Activated CD8-positive, alpha-beta memory T cell treated with anti-CD3 and anti-CD28 coated beads, Interleukin-2, amount 10 ng/mL, durations not matched to agents 7 days and 5 days (primary cell): ENCODE measurements around the gene SPATS2L. TPM values are rescaled to one million over a fixed set of nuclear protein-coding genes. Genes with fewer than 3 reads are reported as not detected.

Source experiments
- ATAC-seq: fragments of 150-1000 bp; cut with Tn5 transposase; one replicate; pipeline ENCODE4 v1.10.0; 2021; ENCODE audit warnings: moderate library complexity
- CTCF ChIA-PET: fragments of 350-600 bp; sonication (Branson Sonifier 250); formaldehyde crosslinking; loops from one replicate; lab custom pipeline; 2021; ENCODE audit warnings: antibody characterized with exemption; lab: Charles Lee
- DNase-seq: peaks from one replicate; pipeline ENCODE4 v3.0.0-alpha.2; 2020
- H3K27ac Mint-ChIP-seq: one replicate; pipeline ENCODE4 v1.8.0; 2021; ENCODE audit warnings: mild to moderate bottlenecking, mixed read lengths
- H3K27me3 Mint-ChIP-seq: one replicate; pipeline ENCODE4 v1.8.0; 2021; ENCODE audit warnings: mixed read lengths
- H3K36me3 Mint-ChIP-seq: one replicate; pipeline ENCODE4 v1.8.0; 2021; ENCODE audit warnings: mild to moderate bottlenecking, mixed read lengths
- H3K4me1 Mint-ChIP-seq: one replicate; pipeline ENCODE4 v1.8.0; 2021; ENCODE audit warnings: mixed read lengths
- H3K4me3 Mint-ChIP-seq: one replicate; pipeline ENCODE4 v1.8.0; 2021; ENCODE audit warnings: mild to moderate bottlenecking, moderate library complexity, mixed read lengths
- H3K9me3 Mint-ChIP-seq: one replicate; pipeline ENCODE4 v1.8.0; 2022; ENCODE audit warnings: low read depth, mixed read lengths
- total RNA-seq, 2 experiments: library from RNA; stranded (reverse); gene quantifications; one replicate each; pipeline ENCODE4 v1.2.3, GENCODE V29; 2021

SPATS2L gene
- total RNA-seq, 2 experiments from 2014 or later = 62.9 to 89.7 TPM

DNA sequence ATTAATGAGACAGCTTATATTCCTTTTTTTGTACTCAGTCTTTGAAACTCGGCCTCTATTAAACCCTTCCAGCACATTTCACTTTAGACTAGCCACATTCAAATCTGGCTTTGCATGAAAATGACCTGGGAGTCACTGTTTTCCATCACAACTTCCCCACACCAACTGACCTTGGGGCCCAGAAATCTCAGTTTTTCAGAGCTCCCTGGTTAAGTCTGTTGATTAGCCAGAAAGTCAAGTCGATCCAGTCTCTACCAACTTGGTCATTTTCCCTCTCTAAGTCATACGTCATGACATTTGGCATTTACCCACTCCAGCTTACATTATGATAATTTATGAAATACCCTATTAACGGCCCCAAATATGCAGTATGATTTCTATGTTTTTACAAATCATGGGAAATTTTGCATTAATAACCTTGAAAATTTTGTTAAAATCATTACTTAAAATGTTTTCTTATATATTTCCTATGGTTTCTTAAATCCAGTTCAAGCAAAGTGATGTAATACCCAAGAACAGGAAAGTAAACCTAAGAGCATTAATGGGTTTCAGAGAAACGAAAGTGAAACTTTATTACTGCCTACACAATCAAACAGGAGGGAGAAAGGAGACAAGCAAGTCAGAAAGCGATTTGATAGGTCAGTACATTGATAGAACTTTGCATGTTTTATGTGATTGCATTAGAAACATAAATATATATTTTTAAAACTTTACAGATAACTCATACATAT is 77.1 kb downstream of the SPATS2L start:
- H3K4me1 Mint-ChIP-seq = peaks cover 53% of the 10 kb centered on the region
- no peaks in the 10 kb centered on the region for H3K9me3 Mint-ChIP-seq
- no peaks in the 10 kb centered on the region for H3K27me3 Mint-ChIP-seq
- ATAC-seq (peak; percentile 98), DNase-seq (no peak)
- H3K27ac Mint-ChIP-seq = peak overlapping the region; percentile 99
- H3K4me3 Mint-ChIP-seq = peak overlapping the region; percentile 73
- H3K36me3 Mint-ChIP-seq = peaks cover 32% of the 10 kb centered on the region
- CTCF ChIA-PET = interaction anchor here (0.7 to 1.9 kb wide), 5 partner anchors 9 to 42 kb away, joined by 3 to 4 read pairs (median 3); no protein-coding TSS in a partner anchor

DNA sequence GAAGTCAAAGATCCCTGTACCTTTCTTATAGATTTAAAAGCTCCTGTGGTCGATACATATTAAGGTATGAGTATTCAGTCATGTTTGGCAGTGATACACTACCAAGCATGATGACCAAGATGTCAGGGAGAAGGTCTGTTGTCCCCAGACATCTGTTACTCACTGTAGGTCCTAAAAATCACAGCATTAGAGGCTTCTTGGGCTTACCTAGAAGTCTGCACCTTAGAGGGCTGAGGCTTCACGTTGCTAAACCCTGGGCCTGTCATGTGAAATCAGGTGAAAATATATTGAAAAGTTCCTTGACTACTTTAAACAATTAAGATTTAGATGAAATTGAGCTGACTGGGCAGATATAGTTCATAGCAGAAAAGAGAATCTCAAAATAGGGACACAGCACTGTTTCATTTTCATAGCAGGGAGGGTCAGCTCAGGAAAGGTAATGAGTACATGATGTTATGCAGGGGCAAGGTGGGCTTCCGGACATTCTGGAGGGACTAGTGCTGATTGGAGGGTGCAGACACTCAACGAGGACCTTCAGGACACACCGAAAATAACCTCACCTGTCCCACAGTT is 78.7 kb downstream of the SPATS2L start:
- no peaks in the 10 kb centered on the region for H3K27me3 Mint-ChIP-seq
- H3K9me3 Mint-ChIP-seq = no peaks in the 10 kb centered on the region
- H3K36me3 Mint-ChIP-seq = peaks cover 48% of the 10 kb centered on the region
- ATAC-seq = no peak
- H3K27ac Mint-ChIP-seq = peak overlapping the region; percentile 99
- CTCF ChIA-PET = interaction anchor here (1.4 to 1.9 kb wide), 4 partner anchors 10 to 98 kb away, joined by 3 to 4 read pairs (median 4); no protein-coding TSS in a partner anchor
- H3K4me1 Mint-ChIP-seq = peaks cover 47% of the 10 kb centered on the region
- peak overlapping the region; percentile 44 for H3K4me3 Mint-ChIP-seq
- DNase-seq = no peak

DNA sequence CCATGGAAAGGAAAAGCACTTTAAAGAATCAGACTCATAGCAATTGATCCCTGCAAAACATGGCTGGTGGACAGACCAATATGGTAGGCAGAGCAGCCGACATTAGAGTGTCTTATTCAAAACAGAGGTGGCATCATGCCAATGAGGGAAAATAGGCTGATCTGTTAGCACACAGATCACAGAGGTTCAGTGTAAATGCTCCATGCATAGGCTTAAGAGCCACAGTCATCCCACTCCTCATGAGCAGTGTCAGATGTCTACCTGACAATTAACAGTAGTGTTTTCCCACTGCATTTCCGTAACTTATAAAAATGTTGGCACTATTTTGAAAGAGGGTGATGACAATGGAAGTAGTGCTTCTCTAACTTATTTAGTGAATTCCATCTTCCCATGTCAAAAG is 86.7 kb downstream of the SPATS2L start:
- no peaks in the 10 kb centered on the region for H3K27me3 Mint-ChIP-seq
- peaks cover 51% of the 10 kb centered on the region for H3K36me3 Mint-ChIP-seq
- H3K4me3 Mint-ChIP-seq = no peak overlapping the region
- no peak overlapping the region for H3K27ac Mint-ChIP-seq
- peaks cover 13% of the 10 kb centered on the region for H3K4me1 Mint-ChIP-seq
- no peak for DNase-seq
- CTCF ChIA-PET = interaction anchor here (1.1 kb wide), 1 partner anchor 17 kb away, joined by 3 read pairs; no protein-coding TSS in a partner anchor
- no peak for ATAC-seq
- H3K9me3 Mint-ChIP-seq = no peaks in the 10 kb centered on the region

DNA sequence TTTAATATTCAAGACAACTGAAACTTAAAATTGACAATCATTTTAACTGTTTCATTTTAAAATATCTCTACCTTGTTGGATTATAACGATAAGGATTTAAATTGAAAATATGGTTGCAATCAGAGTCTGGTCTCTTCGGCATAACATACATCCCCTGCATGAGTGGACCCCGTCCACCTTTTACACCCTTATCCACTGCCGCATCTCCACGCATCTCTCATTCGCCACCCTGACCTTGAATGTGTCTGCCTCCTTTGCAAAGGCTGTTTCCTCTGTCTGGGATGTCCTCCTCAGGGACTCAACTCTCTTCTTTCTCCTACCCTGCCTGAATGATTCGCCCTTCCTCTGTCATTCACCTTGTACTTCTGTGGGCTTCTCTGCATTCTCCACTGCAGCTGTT is 87.6 kb downstream of the SPATS2L start:
- no peaks in the 10 kb centered on the region for H3K27me3 Mint-ChIP-seq
- no peak for DNase-seq

DNA sequence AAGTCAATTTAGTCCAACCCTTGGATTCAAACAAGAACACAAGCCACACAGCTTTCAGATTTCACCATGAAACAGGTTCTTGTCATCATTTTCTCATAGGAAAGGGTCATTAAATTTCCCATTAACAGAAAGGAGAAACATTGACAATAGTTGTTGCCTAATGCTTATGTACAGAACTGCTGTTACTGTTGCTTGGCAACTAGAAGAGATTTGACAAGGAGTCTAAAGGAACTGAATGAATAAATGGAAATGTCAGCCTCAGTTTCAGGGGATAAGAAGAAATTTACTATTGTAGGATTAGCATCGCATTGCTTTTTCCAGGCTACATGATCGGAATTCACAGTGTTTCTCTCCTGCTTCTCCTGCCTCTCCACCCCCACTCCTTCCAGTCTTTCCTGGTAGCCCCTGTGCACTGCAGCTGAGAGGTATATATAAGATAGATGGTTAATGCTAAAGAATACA is 90.3 kb downstream of the SPATS2L start:
- no peak for DNase-seq
- CTCF ChIA-PET = interaction anchor here (0.6 kb wide), 1 partner anchor 9 kb away, joined by 3 read pairs; no protein-coding TSS in a partner anchor
- no peaks in the 10 kb centered on the region for H3K9me3 Mint-ChIP-seq
- H3K4me3 Mint-ChIP-seq = no peak overlapping the region
- ATAC-seq = no peak
- no peaks in the 10 kb centered on the region for H3K27me3 Mint-ChIP-seq
- peaks cover 13% of the 10 kb centered on the region for H3K4me1 Mint-ChIP-seq
- H3K27ac Mint-ChIP-seq = no peak overlapping the region
- H3K36me3 Mint-ChIP-seq = peaks cover 37% of the 10 kb centered on the region

More for the DNA sequence above, 87.6 kb downstream of the SPATS2L start:
- Mint-ChIP-seq H3K9me3 (no peaks in the 10 kb centered on the region), H3K4me1 (peaks cover 13% of the 10 kb centered on the region), H3K4me3 (no peak overlapping the region), H3K27ac (no peak overlapping the region), H3K36me3 (peaks cover 48% of the 10 kb centered on the region)
- CTCF ChIA-PET = interaction anchor here (1.1 kb wide), 1 partner anchor 16 kb away, joined by 3 read pairs; no protein-coding TSS in a partner anchor
- ATAC-seq = no peak

DNA sequence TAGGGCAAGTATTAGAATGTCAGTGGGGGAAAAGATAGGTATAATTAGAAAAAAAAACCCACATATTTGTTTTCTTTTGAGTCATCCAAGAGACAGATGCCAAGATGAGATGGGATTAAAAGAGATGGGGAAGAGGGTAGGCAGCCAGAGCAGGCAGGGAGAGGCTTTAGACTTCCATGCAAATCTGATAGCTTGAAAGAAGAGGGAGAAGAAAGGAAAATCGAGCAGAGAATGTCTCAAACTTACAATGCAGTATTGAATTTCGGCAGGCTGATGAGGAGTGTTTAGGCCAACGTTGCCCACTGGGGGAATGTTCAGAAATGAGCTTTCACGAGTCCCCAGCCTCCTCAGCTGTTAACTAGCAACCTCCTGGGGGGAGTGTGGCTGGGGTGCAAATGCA is 91.3 kb downstream of the SPATS2L start:
- CTCF ChIA-PET = no interaction called here
- DNase-seq (no peak), ATAC-seq (no peak)
- H3K4me3 Mint-ChIP-seq = no peak overlapping the region
- H3K9me3 Mint-ChIP-seq = no peaks in the 10 kb centered on the region
- H3K4me1 Mint-ChIP-seq = peaks cover 13% of the 10 kb centered on the region
- peaks cover 35% of the 10 kb centered on the region for H3K36me3 Mint-ChIP-seq
- no peak overlapping the region for H3K27ac Mint-ChIP-seq
- no peaks in the 10 kb centered on the region for H3K27me3 Mint-ChIP-seq

DNA sequence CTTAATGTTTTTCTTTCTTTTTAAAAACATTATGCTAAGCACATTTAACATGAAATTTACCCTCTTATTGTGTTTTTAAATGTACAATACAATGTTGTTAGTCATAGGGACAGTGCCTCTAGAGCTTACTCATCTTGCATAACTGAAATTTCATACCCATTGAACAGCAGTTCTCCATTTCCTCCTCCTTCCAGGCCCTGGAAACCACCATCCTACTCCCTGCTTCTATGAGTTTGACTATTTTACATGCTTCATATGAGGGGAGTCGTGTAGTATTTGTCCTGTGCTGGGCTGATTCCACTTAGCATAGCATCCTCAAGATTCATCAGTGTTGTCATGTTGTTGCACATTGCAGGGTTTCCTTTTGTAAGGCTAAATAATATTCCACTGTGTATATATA is 92.6 kb downstream of the SPATS2L start:
- Mint-ChIP-seq H3K4me3 (no peak overlapping the region), H3K36me3 (peaks cover 38% of the 10 kb centered on the region), H3K27ac (no peak overlapping the region), H3K4me1 (peaks cover 13% of the 10 kb centered on the region), H3K9me3 (no peaks in the 10 kb centered on the region), H3K27me3 (no peaks in the 10 kb centered on the region)
- DNase-seq (no peak), ATAC-seq (no peak)
- CTCF ChIA-PET = no interaction called here

DNA sequence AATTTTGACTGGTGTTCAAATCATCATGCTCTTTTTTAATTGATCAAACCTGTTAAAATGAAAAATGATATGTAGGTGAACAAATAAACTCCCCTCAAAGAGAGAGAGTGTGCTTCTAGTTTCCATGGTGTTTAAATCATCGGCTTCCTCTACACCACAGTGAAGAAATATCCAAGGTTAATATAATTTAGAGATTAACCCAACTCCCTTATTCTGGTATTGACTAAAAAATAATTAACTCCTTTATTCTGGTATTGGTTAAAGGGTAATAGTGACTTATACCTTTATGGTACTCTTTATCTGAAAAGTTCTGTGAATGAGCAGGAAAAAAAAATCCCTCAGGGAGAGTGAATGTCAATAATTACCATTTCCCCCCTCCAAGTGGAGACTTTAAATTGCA is 93.1 kb downstream of the SPATS2L start:
- H3K4me1 Mint-ChIP-seq = peaks cover 17% of the 10 kb centered on the region
- peaks cover 40% of the 10 kb centered on the region for H3K36me3 Mint-ChIP-seq
- no peaks in the 10 kb centered on the region for H3K9me3 Mint-ChIP-seq
- ATAC-seq (no peak), DNase-seq (no peak)
- H3K27ac Mint-ChIP-seq = no peak overlapping the region
- no peak overlapping the region for H3K4me3 Mint-ChIP-seq
- no peaks in the 10 kb centered on the region for H3K27me3 Mint-ChIP-seq
- CTCF ChIA-PET = no interaction called here

DNA sequence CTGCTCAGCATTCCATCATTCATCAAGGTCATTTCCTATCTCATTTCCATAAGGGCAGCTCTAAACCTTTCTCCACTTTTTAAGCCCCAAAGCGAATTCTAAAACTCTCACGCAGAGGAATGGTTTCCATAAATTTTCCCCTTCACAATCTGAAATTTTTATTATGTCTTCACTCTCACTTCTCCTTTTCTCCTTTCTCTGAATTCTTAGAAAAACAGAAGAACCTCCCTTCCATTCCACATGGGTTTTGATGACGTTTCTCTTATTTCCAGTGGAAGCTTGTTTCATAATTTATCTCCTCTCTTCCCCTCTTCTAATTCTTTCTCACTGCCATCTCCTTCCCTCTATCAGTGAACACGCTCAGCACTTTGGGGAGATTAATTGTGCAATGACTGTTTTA is 97.3 kb downstream of the SPATS2L start:
- Mint-ChIP-seq H3K4me3 (no peak overlapping the region), H3K36me3 (peaks cover 51% of the 10 kb centered on the region), H3K27me3 (no peaks in the 10 kb centered on the region), H3K9me3 (no peaks in the 10 kb centered on the region), H3K4me1 (peaks cover 46% of the 10 kb centered on the region), H3K27ac (no peak overlapping the region)
- no peak for ATAC-seq
- CTCF ChIA-PET = no interaction called here
- DNase-seq = no peak

DNA sequence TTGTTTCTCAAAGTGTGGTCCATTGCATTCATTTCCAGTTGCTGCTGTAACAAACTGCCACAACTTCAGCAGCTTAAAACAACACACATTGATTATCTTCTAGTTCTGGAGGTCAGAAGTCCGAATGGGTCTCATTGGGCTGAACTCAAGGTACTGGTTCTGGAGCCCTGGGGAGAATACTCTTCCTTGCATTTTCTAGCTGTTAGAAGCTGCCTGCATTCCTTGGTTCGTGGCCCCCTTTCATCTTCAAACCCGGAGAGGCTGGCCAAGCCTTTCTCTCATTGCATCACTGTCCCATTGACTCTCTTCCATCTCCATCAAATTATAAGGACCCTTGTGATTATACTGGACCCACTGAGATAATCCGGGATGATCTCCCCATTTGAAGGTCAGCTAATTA is 98.1 kb downstream of the SPATS2L start:
- no peak overlapping the region for H3K4me3 Mint-ChIP-seq
- no peak overlapping the region for H3K27ac Mint-ChIP-seq
- H3K4me1 Mint-ChIP-seq = peaks cover 45% of the 10 kb centered on the region
- ATAC-seq = no peak
- H3K9me3 Mint-ChIP-seq = no peaks in the 10 kb centered on the region
- CTCF ChIA-PET = no interaction called here
- DNase-seq = no peak
- H3K27me3 Mint-ChIP-seq = no peaks in the 10 kb centered on the region
- peaks cover 47% of the 10 kb centered on the region for H3K36me3 Mint-ChIP-seq

DNA sequence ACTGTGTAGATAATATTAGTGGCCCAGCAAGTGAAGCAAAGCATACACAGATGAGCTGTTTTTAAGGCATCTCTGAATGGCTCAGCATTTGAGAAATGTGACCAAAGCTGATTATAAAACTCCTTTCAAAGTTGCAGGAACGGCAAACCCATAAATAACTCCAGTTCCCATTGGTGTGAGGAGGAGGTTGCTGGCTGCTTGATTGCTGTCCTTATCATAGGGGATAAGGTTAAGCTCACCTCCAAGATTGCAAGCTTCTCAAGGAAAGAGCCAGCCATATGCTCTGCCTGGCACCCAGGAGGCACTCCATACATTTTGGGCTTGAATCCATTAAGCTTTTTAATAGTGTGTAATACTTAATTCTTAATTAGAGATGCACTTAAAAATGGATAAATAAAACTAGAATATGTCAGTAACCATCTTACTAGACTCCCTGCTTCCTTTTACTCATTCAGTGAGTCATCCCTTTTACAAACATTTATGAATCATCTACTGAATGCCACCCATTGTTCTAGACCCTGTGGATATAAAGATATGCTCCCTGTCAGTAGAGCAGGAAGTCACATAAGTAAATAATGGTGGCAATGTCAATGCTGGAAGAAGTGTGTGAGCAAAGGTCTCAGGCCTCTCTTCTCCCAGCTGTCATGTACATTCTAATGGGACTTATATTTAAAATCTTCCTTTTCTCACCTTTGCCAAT is 99.3 kb downstream of the SPATS2L start:
- Mint-ChIP-seq H3K27me3 (no peaks in the 10 kb centered on the region), H3K4me3 (no peak overlapping the region), H3K27ac (peak overlapping the region; percentile 82), H3K4me1 (peaks cover 56% of the 10 kb centered on the region), H3K9me3 (no peaks in the 10 kb centered on the region), H3K36me3 (peaks cover 51% of the 10 kb centered on the region)
- ATAC-seq (peak; percentile 95), DNase-seq (no peak)
- CTCF ChIA-PET = interaction anchor here (0.7 to 2.0 kb wide), 6 partner anchors 9 to 420 kb away, joined by 3 to 5 read pairs (median 3); no protein-coding TSS in a partner anchor

DNA sequence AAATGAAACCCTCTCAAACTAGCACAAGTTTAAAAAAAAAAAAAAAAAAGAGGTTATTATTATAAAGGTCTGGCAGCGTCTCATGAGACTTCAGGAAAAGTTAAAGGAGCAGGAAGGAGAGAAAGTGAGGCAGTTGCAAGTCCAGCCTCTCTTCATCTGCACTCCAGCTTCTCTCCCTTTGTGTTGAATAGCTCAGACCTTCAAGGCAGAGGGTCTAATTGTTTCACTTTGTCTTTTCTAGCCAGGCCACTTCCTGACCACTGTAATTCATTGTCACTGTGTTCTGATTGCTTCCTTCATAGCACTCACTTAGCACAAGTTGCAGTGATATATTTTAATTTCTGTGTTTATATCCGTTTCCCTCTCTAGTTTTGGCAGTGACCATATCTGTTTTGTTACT is 99.9 kb downstream of the SPATS2L start:
- H3K4me3 Mint-ChIP-seq = peak overlapping the region; percentile 40
- peaks cover 56% of the 10 kb centered on the region for H3K4me1 Mint-ChIP-seq
- H3K27ac Mint-ChIP-seq = peak overlapping the region; percentile 82

More for the DNA sequence above, 99.9 kb downstream of the SPATS2L start:
- CTCF ChIA-PET = interaction anchor here (0.7 to 2.0 kb wide), 6 partner anchors 9 to 421 kb away, joined by 3 to 5 read pairs (median 3); no protein-coding TSS in a partner anchor
- ATAC-seq = peak; percentile 50
- DNase-seq = no peak
- Mint-ChIP-seq H3K27me3 (no peaks in the 10 kb centered on the region), H3K36me3 (peaks cover 46% of the 10 kb centered on the region), H3K9me3 (no peaks in the 10 kb centered on the region)
